Esophagus muscularis mucosa (tissue), 3 donors: ENCODE measurements around the gene KRTAP16-1.

Experiments
- POLR2A ChIP-seq: fragments of 450-650 bp; IDR thresholded peaks from one replicate; pipeline ENCODE4 v1.6.1; 2017; ENCODE audit warnings: antibody characterized with exemption, moderate library complexity, mild to moderate bottlenecking, low read depth
- TF ChIP-seq, protein P1 (sequence below), 3 experiments: fragments of 200-600 bp in 2 of 3; fragments of 450-650 bp in 1 of 3; sonication (generic) in 2 of 3; IDR thresholded peaks; one replicate each; pipeline ENCODE4 v1.5.1; 2017 to 2019; ENCODE audit warnings: antibody characterized with exemption in 3 of 3, mild to moderate bottlenecking in 2 of 3, moderate library complexity in 1 of 3

DNA sequence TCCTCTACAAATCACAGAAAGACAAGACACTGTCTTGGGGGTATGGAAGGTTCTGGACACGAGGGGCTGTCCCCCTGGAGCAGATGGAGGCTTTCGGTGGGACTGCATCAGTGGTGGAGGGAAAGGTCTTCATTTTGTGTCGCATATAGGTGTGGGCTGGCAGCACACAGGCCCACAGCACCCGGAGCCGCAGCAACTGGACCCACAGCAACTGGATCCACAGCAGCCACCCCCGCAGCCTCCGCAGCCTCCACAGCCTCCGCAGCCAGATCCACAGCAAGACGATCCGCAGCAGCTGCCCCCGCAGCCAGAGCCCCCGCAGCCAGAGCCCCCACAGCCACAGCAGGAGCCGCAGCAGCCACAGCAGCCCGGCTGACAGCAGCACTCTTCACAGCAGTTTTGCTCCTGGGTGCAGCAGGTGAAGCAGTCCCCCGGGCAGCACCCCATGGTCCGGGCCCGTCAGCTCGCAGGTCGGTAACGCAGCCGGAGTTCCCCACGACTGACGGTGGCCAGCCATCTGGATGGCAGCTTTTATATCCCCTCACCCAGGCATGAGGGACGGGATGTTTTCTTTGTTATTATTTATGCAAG is 6.2 kb upstream of the KRTAP16-1 start, which contains the start of gene KRTAP17-1:
- TF ChIP-seq, protein P1, sequence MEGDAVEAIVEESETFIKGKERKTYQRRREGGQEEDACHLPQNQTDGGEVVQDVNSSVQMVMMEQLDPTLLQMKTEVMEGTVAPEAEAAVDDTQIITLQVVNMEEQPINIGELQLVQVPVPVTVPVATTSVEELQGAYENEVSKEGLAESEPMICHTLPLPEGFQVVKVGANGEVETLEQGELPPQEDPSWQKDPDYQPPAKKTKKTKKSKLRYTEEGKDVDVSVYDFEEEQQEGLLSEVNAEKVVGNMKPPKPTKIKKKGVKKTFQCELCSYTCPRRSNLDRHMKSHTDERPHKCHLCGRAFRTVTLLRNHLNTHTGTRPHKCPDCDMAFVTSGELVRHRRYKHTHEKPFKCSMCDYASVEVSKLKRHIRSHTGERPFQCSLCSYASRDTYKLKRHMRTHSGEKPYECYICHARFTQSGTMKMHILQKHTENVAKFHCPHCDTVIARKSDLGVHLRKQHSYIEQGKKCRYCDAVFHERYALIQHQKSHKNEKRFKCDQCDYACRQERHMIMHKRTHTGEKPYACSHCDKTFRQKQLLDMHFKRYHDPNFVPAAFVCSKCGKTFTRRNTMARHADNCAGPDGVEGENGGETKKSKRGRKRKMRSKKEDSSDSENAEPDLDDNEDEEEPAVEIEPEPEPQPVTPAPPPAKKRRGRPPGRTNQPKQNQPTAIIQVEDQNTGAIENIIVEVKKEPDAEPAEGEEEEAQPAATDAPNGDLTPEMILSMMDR (IDR thresholded peaks at IDR 0.05), result no peak
- TF ChIP-seq POLR2A, result no peak
